ENCODE results near the gene EIF3I.

Gene EIF3I

DNA sequence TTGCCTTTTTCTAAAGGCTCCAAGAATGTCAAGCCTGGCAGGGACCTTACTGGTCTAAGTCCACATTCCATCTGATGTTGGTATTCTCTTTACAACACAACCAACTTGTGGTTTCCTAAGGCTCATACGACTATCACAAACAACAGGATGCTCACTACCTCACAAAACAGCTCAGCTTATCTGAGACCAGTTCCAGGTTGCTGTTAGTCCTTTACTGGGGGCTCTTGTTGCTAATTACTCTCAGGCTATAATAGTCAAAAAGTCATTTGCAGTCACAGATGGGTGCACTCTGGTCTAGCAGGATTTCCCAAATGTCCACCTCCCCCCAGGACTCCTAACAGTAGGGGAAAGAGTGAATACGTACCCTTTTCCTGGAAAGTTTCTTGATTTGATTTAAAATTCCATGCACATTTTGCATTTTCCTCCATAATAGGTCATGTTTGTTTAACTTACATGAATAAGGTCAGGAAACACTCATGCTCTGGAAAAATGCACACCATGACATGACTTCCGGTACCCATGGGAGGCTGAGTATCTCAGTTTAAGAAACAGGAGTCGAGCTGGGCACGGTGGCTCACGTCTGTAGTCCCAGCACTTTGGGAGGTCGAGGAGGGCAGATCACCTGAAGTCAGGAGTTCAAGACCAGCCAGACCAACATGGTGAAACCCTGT is 44.8 kb downstream of the EIF3I start:
- DNase-seq = no peak

GRCh38 chr1:32269744-32270143 is 47.5 kb downstream of the EIF3I start:
- DNase-seq = no peak

DNA sequence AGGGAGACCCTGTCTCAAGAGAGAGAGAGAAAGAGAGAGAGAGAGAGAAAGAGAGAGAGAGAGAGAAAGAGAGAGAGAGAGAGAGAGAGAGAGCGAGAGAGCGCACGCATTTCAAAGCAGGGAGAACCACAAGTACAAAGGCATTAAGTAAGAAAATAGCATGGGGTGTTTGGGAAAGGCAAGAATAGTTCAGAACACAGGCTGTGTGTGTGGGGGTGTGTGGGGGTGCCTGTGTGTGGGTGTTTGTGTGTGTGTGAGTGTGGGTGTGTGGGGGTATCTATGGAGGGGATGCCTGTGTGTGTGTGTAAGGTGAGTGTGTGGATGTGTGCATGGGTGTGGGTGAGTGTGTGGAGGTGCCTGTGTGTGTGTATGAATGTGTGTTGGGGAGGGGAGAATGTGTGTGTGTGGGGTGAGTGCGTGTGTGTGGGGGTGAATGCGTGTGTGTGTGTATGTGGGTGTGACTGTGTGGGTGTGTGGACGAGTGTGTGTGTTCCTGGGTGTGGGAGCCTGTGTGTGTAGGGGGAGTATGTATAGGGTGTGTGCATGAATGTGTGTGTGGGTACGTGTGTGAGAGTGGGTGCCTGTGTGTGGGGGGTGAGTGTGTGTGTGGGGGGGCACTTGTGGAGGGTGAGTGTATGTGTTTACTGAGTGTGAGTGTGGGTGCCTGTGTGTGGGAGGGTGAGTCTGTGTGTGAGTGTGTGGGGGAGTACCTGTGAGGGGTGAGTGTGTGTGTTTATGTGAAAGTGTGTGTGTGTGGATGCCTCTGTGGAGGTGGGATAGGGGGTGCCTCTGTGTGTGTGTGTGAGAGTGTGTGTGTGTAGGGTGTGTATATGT is 50.6 kb downstream of the EIF3I start:
- no peak for DNase-seq

- peak; percentile 70 for DNase-seq
These were observed 51.4 kb downstream of the EIF3I start for GRCh38 chr1:32273391-32274208.

DNA sequence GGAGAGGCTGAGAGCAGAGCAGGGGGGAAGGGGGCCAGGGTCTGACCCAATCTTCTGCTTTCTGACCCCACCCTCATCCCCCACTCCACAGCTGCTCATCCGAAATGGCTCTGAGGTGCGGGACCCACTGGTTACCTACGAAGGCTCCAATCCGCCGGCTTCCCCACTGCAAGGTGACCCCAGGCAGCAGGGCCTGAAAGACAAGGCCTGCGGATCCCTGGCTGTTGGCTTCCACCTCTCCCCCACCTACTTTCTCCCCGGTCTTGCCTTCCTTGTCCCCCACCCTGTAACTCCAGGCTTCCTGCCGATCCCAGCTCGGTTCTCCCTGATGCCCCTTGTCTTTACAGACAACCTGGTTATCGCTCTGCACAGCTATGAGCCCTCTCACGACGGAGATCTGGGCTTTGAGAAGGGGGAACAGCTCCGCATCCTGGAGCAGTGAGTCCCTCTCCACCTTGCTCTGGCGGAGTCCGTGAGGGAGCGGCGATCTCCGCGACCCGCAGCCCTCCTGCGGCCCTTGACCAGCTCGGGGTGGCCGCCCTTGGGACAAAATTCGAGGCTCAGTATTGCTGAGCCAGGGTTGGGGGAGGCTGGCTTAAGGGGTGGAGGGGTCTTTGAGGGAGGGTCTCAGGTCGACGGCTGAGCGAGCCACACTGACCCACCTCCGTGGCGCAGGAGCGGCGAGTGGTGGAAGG is 52.6 kb downstream of the EIF3I start:
- DNase-seq = no peak

- no peak for DNase-seq
These were observed 53.2 kb downstream of the EIF3I start for GRCh38 chr1:32275424-32275823.

DNA sequence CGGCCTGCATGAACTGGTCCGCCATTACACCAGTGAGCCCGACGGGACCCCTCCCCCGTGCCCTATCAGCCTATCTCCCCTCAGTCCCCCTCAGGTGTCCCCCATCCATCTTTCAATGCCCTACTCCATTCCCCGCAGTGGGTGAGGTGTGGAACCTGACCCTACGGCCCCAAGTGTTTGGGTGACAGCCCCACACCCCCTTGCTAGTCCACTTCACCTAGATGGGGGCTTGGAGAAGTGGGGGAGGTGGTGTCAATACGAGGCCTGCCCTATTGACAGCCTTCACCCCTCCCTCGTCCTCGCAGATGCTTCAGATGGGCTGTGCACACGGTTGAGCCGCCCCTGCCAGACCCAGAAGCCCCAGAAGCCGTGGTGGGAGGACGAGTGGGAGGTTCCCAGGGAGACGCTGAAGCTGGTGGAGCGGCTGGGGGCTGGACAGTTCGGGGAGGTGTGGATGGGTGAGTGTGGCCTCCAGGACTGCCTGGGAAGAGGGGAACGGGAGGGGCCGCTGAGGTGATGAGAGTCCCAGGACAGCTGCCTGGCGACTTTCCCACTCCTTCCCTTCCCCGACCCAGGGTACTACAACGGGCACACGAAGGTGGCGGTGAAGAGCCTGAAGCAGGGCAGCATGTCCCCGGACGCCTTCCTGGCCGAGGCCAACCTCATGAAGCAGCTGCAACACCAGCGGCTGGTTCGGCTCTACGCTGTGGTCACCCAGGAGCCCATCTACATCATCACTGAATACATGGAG is 54.0 kb downstream of the EIF3I start:
- DNase-seq = no peak

All from T-helper 9 cell (primary cell).